RWPE1 (cell line): ENCODE measurements around the gene GRIK4.

Source experiments
- CTCF ChIA-PET: fragments of 350-600 bp; sonication (Branson Sonifier 250); formaldehyde crosslinking; extraction: SDS; loops from one replicate; lab custom pipeline; 2021; lab: Yijun Ruan, JAX
- POLR2A ChIA-PET: fragments of 400-600 bp; formaldehyde crosslinking; extraction: SDS; loops from one replicate; lab custom pipeline; 2020; ENCODE audit warnings: antibody characterized with exemption; ENCODE audit not compliant: low non-redundant PET; lab: Yijun Ruan, JAX
- DNase-seq: peaks from one replicate; pipeline ENCODE4 v3.0.0; 2012; ENCODE audit warnings: low spot score
- H3K27ac ChIP-seq: fragments of 450-650 bp; 2 replicates; pipeline ENCODE4 v1.5.1; 2017
- TF ChIP-seq, protein P1 (sequence below): fragments of 450-650 bp; conservative IDR thresholded peaks from 2 replicates; pipeline ENCODE4 v1.5.1; 2017; ENCODE audit warnings: low read depth, mild to moderate bottlenecking

GRIK4 gene

DNA sequence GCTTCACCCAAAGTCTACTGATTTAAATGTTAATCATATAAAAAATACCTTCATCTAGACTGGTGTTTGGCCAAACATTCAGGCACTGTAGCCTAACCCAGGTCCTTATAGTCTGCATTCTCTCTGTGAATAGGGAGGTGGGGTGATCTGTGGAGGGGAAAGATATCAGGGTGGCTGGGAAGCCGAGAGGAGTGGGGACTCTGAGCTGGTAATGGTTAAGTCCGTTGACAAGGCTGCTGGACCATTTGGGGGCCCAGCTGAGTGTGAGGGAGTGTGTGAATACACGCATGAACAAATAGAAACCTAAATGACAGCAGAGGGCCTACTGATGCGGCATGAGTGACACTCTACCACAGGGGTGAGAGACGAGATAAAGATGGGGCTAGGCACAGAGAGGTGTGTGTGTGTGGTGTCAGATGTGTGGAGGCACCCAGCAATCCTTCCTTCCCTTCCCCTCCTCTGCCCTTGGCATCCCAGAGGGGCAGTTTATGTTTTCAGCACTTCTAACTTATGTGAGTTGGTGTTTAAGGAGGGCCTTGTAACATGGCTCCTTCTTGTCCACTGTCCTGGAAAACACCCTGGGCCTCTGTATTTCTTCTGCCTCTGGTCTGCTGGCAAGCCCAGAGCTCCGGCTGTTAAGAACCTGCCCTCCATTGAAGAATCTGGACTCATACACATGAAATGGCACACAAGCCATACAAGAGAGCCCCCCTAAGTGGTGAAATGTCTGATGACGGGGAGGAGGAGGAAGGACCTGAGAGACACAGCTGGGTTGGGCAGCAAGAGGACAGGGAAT lies 263.2 kb downstream of the GRIK4 start:
- TF ChIP-seq, protein P1, sequence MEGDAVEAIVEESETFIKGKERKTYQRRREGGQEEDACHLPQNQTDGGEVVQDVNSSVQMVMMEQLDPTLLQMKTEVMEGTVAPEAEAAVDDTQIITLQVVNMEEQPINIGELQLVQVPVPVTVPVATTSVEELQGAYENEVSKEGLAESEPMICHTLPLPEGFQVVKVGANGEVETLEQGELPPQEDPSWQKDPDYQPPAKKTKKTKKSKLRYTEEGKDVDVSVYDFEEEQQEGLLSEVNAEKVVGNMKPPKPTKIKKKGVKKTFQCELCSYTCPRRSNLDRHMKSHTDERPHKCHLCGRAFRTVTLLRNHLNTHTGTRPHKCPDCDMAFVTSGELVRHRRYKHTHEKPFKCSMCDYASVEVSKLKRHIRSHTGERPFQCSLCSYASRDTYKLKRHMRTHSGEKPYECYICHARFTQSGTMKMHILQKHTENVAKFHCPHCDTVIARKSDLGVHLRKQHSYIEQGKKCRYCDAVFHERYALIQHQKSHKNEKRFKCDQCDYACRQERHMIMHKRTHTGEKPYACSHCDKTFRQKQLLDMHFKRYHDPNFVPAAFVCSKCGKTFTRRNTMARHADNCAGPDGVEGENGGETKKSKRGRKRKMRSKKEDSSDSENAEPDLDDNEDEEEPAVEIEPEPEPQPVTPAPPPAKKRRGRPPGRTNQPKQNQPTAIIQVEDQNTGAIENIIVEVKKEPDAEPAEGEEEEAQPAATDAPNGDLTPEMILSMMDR = no peak

DNA sequence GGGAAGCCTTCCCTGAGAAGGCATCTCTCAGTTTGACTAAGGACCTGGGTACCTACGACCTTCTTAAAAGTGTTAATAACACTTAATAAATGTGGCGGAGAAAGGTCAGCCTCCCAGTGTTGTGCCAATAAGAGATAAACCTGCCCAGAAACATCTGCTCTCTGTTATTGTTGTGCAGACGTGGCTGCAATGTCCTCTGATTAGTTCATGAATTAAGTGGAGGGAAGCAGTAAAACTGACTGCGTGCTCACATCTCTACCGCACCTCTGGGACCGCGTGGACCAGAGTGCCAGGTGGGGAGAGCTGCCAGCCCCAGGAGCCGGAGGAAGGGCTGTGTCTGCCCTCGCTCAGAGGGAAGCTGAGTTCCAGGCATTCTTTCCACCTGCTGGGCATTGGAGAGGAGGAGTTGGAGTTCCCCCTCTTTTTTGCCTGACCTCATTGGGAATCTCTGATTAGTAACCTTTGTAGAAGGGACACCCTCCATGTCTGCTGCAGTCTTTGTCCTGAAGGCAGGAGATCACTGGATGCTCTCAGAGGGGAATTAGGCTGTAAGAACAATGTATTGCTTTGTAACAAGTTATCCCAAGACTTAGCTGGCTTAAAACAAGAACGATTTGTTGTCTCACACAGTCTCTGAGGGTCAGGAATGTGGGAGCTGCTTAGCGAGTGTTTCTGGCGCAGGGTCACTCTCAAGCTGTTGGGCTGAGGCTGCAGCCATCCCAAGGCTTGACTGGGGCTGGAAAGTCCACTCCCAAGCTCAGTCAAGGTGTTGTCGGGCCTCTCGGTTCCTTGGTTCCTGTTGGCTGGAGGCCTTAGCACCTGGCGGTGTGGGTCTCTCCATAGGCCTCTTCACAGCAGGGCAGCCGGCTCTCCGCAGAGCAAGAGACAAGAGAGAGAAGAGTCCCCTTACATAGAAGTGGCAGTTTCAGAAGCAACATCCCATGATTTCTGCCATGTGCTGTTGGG lies 264.7 kb downstream of the GRIK4 start:
- no peak for DNase-seq
- ChIA-PET POLR2A (no interaction called here), CTCF (no interaction called here)
- no peak overlapping the region for H3K27ac ChIP-seq
- TF ChIP-seq, protein P1 = no peak

More for the DNA sequence above, 263.2 kb downstream of the GRIK4 start:
- H3K27ac ChIP-seq = no peak overlapping the region
- CTCF ChIA-PET = no interaction called here
- DNase-seq = no peak
- POLR2A ChIA-PET = no interaction called here

DNA sequence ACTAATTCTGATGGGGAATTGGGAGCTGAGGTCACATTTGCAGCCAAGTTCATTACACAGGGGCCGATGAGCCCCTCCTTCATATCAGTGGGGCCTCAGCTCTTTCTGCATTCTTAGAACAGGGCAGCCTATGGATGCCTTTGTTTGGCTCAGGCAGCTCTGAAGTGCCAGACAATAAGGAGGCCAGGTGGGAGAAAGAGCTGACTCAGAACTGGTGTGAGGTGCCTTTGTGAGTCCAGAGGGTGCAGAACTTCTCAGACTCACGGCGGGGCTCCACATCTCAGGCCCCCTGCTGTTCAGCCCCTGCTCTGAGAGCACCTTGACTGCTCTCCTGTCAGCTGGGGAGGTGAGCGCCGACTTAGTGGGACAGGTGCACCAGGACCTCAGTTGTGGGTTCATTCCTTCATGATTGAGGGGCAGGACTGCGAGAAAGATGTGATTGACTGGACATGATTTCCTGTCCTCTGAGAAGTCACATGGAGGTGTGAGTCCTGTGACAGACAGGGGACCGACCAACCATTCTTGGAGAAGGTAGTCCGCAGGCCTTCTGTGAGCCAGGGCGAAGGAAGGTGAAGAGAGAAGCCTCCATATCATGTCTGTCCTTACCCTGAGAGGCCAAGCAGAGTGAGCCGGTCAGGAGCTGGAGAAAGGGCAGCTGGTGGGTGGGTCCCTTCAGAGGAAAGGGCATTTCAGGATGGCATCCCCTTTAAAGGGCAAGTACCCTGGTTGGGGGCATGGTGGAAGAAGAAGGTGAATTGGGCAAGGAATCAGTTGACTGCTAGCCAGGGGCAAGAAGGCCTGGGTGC lies 267.3 kb downstream of the GRIK4 start:
- DNase-seq = no peak
- TF ChIP-seq, protein P1 = no peak
- no peak overlapping the region for H3K27ac ChIP-seq
- CTCF ChIA-PET = interaction anchor here (0.5 to 0.6 kb wide), 2 partner anchors 94 to 100 kb away, joined by 3 read pairs; no protein-coding TSS in a partner anchor
- POLR2A ChIA-PET = no interaction called here

DNA sequence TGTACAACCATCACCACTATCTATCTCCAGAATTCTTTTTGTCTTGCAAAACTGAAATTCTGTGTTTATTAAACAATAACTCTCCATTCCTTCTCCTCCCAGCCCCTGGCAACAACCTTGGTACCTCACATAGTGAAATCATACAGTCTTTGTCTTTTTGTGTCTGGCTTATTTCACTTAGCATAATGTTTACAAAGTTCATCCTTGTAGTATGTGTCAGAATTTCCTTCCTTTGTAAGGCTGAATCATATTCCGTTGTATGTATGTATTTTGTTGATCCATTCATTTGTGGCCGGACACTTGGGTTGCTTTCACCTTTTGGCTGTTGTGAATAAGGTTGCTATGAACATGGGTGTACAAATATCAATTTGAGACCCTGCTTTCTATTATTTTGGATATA lies 268.7 kb downstream of the GRIK4 start:
- H3K27ac ChIP-seq = no peak overlapping the region
- TF ChIP-seq, protein P1 = no peak
- ChIA-PET POLR2A (no interaction called here), CTCF (no interaction called here)
- no peak for DNase-seq

DNA sequence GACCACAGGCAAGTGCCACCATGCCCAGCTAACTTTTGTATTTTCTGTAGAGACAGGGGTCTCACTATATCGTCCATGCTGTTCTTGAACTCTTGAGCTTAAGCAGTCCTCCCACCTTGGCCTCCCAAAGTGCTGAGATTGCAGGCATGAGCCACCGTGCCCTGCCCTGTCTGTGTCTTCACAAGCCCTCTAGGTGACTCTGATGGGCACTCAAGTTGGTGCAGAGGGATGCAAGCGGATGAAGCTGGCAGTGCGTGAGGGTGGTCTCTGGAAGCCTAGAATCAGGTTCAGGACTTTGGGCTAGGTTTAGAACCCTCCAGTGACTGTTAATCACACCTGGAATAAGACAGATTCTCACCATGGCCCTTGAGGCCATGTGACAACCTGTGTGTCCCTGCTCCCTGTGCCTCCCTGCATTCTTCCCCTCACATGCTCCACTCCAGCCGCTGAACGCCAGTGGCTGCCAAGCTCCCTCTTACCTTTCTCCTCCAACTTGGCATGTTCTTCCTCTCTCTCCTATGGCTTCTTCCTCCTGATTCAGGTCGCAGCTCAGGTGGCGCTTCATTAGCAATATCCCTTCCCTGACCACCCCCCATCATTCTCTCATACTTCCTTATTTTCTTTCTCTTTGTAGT lies 270.1 kb downstream of the GRIK4 start:
- no peak for DNase-seq
- CTCF ChIA-PET = interaction anchor here (0.7 kb wide), 1 partner anchor 1456 kb away, joined by 6 read pairs; no protein-coding TSS in a partner anchor
- POLR2A ChIA-PET = no interaction called here
- TF ChIP-seq, protein P1 = no peak
- no peak overlapping the region for H3K27ac ChIP-seq
